Mucosa of stomach (tissue), 1 donor: ENCODE measurements around the gene MGAT5B.

Source experiments
- H3K27me3 ChIP-seq: one replicate; pipeline ENCODE4 v1.7.0; 2013; ENCODE audit warnings: mild to moderate bottlenecking, low read length; ENCODE audit not compliant: control insufficient read depth, insufficient read depth
- H3K36me3 ChIP-seq: one replicate; pipeline ENCODE4 v1.7.0; 2013; ENCODE audit warnings: low read length; ENCODE audit not compliant: control insufficient read depth, insufficient read depth
- H3K4me1 ChIP-seq: one replicate; pipeline ENCODE4 v1.7.0; 2013; ENCODE audit warnings: mild to moderate bottlenecking, low read length; ENCODE audit not compliant: control insufficient read depth, insufficient read depth
- H3K4me3 ChIP-seq: one replicate; pipeline ENCODE4 v1.7.0; 2013; ENCODE audit warnings: low read length
- H3K9ac ChIP-seq: one replicate; pipeline ENCODE4 v1.7.0; 2013; ENCODE audit warnings: mild to moderate bottlenecking, low read length, moderate library complexity
- H3K9me3 ChIP-seq: one replicate; pipeline ENCODE4 v1.7.0; 2013; ENCODE audit warnings: mild to moderate bottlenecking, low read length, moderate library complexity; ENCODE audit not compliant: control insufficient read depth
- donor health status: Pancreatic carcinoma.

Gene MGAT5B

DNA sequence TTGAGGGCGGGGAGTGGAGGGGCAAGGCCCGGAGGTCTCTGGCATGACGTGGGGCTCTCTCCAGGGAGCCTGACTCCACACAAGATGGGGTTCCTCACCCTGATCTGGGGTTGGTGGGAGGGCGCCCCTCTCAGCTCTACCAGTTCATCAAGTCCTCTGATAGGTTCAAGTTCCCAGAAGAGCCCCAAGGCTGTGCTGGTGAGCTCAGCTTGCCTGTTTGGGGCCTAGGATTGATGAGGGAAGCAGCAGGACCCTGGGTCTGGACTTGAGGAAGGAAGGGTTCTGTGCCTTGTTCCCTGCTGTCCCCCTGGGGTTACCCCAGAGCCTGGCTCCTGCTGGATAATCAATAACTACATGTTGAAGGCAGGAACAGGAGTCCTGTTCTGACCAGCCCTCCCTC, 3.5 kb downstream of the MGAT5B start:
- no peaks in the 10 kb centered on the region for H3K36me3 ChIP-seq
- no peaks in the 10 kb centered on the region for H3K9me3 ChIP-seq
- no peak overlapping the region for H3K9ac ChIP-seq
- peaks cover 44% of the 10 kb centered on the region for H3K27me3 ChIP-seq
- H3K4me1 ChIP-seq, result peaks cover 9% of the 10 kb centered on the region
- H3K4me3 ChIP-seq, result no peak overlapping the region

DNA sequence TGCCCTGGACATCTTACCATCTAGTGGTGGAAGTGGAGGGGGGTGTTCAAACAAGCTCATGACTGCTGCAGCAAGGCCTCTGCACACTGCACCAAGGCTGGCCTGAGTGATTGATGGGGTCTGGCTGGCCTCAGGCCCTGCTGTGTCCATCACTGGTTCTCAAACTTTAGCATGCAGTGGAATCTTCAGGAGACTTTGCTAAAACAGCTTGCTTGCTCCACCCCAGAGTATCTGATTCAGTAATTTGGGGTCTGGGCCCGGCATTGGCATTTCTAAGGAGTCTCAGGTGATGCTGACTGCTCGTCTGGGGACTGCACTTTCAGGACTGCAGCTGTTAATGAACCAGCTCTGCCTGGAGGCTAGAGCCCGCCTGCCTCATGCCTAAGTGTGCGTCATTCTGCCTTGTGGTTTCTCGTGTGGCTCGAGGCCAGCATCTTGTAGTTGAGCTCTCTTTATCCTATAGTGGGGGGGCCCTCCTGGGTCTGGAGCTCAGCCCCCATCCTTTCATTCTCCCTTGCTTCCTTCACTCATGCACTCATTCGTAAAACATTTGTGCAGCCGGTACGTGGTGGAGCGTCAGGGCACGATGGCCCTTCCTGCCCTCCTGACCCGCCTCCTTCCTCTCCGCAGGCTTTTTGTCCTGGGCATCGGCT, 4.1 kb downstream of the MGAT5B start:
- Histone ChIP-seq H3K4me3 (no peak overlapping the region), H3K4me1 (peaks cover 9% of the 10 kb centered on the region), H3K9ac (no peak overlapping the region), H3K9me3 (no peaks in the 10 kb centered on the region), H3K36me3 (no peaks in the 10 kb centered on the region), H3K27me3 (peaks cover 44% of the 10 kb centered on the region)

- Histone ChIP-seq H3K36me3 (no peaks in the 10 kb centered on the region), H3K4me1 (peaks cover 6% of the 10 kb centered on the region), H3K27me3 (peaks cover 39% of the 10 kb centered on the region), H3K9ac (no peak overlapping the region), H3K9me3 (no peaks in the 10 kb centered on the region), H3K4me3 (no peak overlapping the region)
Measured at GRCh38 chr17:76872874-76873221, 4.6 kb downstream of the MGAT5B start.

DNA sequence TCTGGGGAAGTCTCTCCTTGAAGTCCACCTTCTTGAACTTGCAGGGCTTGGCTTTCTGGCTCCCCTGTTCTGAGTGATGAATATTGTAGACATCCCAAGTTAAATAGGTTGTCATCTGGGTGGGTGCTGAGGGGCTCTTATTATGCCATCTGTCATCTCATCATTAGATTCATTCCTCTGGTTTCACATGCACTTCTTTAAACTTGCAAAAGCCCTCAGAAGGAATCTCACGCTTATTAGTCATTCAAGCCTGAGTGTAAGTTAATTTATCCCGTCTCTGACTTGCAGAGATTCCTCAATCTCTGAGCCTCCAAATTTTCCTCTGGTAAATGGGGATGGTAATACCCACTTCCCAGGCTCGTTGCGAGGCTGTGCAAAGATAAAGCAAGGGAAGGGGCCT, 5.7 kb downstream of the MGAT5B start:
- no peaks in the 10 kb centered on the region for H3K9me3 ChIP-seq
- no peaks in the 10 kb centered on the region for H3K36me3 ChIP-seq
- H3K4me1 ChIP-seq, result peaks cover 2% of the 10 kb centered on the region
- no peak overlapping the region for H3K9ac ChIP-seq
- peaks cover 32% of the 10 kb centered on the region for H3K27me3 ChIP-seq
- H3K4me3 ChIP-seq, result no peak overlapping the region

DNA sequence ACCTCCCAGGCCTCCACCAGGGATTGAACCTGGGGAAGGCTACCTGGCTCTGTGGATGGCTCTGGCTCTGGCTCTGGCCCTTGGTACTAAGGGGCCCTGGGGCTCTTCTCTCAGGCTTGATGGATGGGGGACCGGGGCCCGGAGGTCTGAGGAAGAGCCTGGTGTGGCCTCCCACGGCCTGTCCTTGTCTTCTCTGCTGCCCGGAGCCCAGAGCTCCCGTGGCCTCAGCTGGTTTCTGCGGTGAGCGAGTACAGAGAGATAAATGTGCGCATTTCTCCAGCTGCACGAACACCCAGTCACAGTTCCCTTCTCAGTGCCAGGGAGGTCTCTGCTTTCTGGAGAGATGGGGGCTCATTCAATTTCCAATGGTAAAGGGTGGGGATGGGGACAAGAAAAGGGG, 9.2 kb downstream of the MGAT5B start:
- Histone ChIP-seq H3K27me3 (peaks cover 12% of the 10 kb centered on the region), H3K4me1 (no peaks in the 10 kb centered on the region), H3K9me3 (no peaks in the 10 kb centered on the region), H3K4me3 (no peak overlapping the region), H3K36me3 (no peaks in the 10 kb centered on the region), H3K9ac (no peak overlapping the region)

GRCh38 chr17:76878568-76878967, 10.4 kb downstream of the MGAT5B start:
- H3K4me1 ChIP-seq, result no peaks in the 10 kb centered on the region
- peaks cover 9% of the 10 kb centered on the region for H3K27me3 ChIP-seq
- H3K9ac ChIP-seq, result no peak overlapping the region

GRCh38 chr17:76879254-76879653, 11.1 kb downstream of the MGAT5B start:
- Histone ChIP-seq H3K4me3 (no peak overlapping the region), H3K9ac (no peak overlapping the region)

More at GRCh38 chr17:76878568-76878967, 10.4 kb downstream of the MGAT5B start:
- Histone ChIP-seq H3K4me3 (no peak overlapping the region), H3K36me3 (no peaks in the 10 kb centered on the region), H3K9me3 (no peaks in the 10 kb centered on the region)

GRCh38 chr17:76879691-76880090, 11.5 kb downstream of the MGAT5B start:
- Histone ChIP-seq H3K4me3 (no peak overlapping the region), H3K9me3 (no peaks in the 10 kb centered on the region), H3K36me3 (no peaks in the 10 kb centered on the region), H3K4me1 (no peaks in the 10 kb centered on the region), H3K27me3 (peaks cover 9% of the 10 kb centered on the region), H3K9ac (no peak overlapping the region)

More at GRCh38 chr17:76879254-76879653, 11.1 kb downstream of the MGAT5B start:
- no peaks in the 10 kb centered on the region for H3K9me3 ChIP-seq
- H3K36me3 ChIP-seq, result no peaks in the 10 kb centered on the region
- no peaks in the 10 kb centered on the region for H3K4me1 ChIP-seq
- H3K27me3 ChIP-seq, result peaks cover 9% of the 10 kb centered on the region

DNA sequence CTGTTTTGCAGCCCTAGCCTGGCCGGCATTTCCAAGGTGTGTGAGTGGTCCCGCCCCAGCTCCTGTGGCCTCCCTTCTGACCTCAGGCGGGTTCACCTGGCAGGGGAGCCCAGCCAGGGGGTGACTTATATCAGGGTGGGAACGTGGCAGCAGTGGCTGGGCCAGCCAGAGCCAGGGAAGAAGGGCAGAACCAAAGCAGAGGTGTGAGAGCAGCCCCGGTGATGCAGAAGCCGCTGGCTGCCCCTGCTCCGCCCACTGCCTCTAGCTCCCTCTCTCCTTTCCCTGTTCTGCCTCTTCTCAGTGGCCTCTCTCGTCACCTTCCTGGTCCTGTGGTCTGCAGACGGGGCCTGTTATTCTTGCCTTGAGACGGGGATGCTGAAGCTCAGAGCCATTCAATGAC, 12.1 kb downstream of the MGAT5B start:
- no peaks in the 10 kb centered on the region for H3K36me3 ChIP-seq
- no peak overlapping the region for H3K9ac ChIP-seq
- peaks cover 9% of the 10 kb centered on the region for H3K27me3 ChIP-seq
- H3K4me1 ChIP-seq, result no peaks in the 10 kb centered on the region
- H3K9me3 ChIP-seq, result no peaks in the 10 kb centered on the region
- no peak overlapping the region for H3K4me3 ChIP-seq

DNA sequence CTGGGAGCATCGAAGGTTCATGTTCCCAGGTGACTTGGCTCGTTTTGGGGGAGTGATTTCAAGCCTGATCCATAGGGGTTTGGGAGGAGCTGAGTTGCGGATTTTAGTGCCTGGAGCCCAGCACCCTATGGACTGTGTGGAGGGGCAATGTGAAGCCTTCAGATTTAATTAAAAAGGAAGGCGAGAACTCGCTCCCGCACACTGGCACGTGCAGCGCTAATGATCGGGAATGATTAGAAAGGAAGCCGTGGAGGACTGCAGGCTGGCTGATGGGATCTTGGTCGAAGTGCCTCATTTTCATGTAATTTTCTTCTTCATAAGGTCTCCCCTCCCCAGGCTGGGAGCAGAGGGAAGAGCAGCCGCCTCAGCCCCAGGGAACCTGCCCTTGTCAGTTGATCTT, 12.8 kb downstream of the MGAT5B start:
- no peaks in the 10 kb centered on the region for H3K9me3 ChIP-seq
- no peaks in the 10 kb centered on the region for H3K36me3 ChIP-seq
- H3K9ac ChIP-seq, result no peak overlapping the region
- H3K4me3 ChIP-seq, result no peak overlapping the region
- peaks cover 9% of the 10 kb centered on the region for H3K27me3 ChIP-seq
- H3K4me1 ChIP-seq, result no peaks in the 10 kb centered on the region

- H3K4me1 ChIP-seq, result no peaks in the 10 kb centered on the region
- no peaks in the 10 kb centered on the region for H3K9me3 ChIP-seq
- H3K27me3 ChIP-seq, result peaks cover 9% of the 10 kb centered on the region
- H3K4me3 ChIP-seq, result no peak overlapping the region
- no peaks in the 10 kb centered on the region for H3K36me3 ChIP-seq
- H3K9ac ChIP-seq, result no peak overlapping the region
Measured at GRCh38 chr17:76881408-76881807, 13.2 kb downstream of the MGAT5B start.

- Histone ChIP-seq H3K27me3 (peaks cover 9% of the 10 kb centered on the region), H3K9ac (no peak overlapping the region), H3K36me3 (no peaks in the 10 kb centered on the region), H3K4me1 (no peaks in the 10 kb centered on the region), H3K9me3 (no peaks in the 10 kb centered on the region), H3K4me3 (no peak overlapping the region)
Measured at GRCh38 chr17:76881966-76882365, 13.8 kb downstream of the MGAT5B start.
